Epidermal melanocyte (primary cell): ENCODE results near the gene HNRNPA1.
A peak's percentile ranks its signal among the peaks of the same experiment; 100 is the strongest.
"Not testable (repeated sequence)": the region's sequence is repeated elsewhere in the genome, so short reads cannot be mapped to it uniquely, and the experiment has no call there.

Experiments
- DNase-seq: peaks from one replicate; pipeline ENCODE4 v3.0.0; 2011; ENCODE audit warnings: low spot score; ENCODE audit not compliant: insufficient read length

HNRNPA1 gene

DNA sequence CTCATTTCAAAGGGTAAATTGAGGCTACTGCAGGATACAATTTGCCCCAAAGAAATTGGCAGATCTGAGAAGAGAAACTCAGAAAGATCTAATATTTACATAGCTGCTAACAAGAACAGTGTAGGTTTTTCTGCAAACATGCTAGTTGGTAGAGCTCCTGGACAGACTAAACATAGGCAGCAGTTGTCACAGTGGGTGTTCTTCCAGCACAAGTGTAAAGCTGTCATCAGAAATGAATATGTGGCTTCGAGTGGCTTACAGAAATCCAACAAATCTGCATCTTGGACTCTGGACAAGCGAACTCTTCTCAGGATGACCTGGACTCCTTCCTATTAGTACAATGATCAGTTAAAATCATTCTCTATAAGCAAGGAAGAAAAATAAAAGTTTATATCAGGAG lies 6.5 kb upstream of the HNRNPA1 start:
- DNase-seq: no peak

DNA sequence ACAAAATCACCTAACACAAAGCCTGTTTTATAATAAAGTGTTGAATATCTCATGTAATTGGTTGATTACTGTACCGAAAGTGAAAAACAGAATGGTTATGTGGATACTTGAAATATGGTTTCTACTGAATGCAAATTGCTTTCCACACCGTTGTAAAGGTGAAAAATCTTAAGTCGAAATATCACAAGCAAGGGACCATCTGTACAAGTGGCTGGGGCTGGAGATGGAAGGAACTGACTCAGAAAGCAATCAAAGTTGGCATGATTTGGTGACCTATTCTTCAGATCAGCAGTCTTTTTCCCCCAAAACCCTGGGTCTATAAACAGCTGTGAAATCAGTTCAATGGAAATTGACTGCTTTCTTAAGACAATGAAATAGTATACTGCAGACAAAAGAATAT lies 4.2 kb upstream of the HNRNPA1 start:
- DNase-seq: no peak

DNA sequence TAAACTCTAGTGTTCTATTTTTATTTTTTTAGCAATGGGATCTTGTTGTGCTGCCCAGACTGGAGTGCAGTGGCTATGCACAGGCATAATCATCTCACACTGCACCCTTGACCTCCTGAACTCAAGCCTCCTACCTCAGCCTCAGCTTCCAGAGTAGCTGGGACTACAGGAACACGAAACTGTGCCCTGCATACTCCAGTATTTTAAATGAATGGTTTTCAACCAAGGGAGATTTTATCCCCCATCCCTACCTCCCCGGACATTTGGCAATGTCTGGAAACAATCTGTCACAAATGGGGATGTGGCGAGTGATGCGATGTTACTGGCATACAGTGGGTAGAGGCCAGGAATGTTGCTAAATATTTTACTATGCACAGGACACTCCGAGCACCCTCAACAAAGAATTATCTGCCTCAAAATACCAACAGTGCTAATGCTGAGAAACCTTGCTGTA lies 2.7 kb upstream of the HNRNPA1 start:
- no peak for DNase-seq

DNA sequence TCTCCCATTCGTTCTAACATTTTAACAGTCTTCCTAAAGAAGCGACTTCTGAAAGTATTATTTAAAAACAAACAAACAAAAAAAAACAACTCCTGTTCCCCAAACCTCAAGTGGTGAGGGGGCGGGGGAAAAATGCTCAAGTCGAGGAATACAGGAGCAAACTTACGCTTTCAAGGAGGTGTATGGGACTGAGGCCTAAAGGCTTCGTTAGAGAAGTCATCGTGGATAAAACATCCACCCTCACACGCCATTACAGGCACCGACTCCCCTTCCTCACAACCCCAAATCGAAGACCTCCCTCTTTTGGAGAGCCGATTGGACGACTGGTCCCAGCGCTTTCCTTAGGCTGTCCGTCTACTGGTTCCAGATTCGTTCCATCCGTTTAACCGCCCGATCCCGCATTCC lies 1.3 kb upstream of the HNRNPA1 start:
- no peak for DNase-seq

GRCh38 chr12:54279632-54280467 lies 676 bp upstream of the HNRNPA1 start, which contains the start of gene CBX5:
TSS of gene CBX5 (minus strand) at chr12:54280122. CDS start at chr12:54257650, 22,472 bp downstream.
- DNase-seq: peak; percentile 94

DNA sequence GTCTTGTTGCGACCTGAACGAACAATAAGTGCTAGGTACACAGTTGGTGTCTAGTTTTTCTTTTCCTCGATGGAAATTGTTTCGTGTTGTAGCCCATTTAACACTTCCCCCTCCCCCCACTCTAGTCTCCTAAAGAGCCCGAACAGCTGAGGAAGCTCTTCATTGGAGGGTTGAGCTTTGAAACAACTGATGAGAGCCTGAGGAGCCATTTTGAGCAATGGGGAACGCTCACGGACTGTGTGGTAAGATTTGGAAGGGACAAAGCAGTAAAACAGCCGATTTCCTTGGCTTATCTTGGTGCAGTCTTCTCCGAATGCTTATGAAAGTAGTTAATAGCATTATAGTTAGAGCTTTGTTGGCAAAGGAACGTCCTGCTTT lies 724 bp downstream of the HNRNPA1 start:
- DNase-seq: not testable (repeated sequence)

- DNase-seq: not testable (repeated sequence)
Measured at GRCh38 chr12:54281694-54282093, 1.2 kb downstream of the HNRNPA1 start.

DNA sequence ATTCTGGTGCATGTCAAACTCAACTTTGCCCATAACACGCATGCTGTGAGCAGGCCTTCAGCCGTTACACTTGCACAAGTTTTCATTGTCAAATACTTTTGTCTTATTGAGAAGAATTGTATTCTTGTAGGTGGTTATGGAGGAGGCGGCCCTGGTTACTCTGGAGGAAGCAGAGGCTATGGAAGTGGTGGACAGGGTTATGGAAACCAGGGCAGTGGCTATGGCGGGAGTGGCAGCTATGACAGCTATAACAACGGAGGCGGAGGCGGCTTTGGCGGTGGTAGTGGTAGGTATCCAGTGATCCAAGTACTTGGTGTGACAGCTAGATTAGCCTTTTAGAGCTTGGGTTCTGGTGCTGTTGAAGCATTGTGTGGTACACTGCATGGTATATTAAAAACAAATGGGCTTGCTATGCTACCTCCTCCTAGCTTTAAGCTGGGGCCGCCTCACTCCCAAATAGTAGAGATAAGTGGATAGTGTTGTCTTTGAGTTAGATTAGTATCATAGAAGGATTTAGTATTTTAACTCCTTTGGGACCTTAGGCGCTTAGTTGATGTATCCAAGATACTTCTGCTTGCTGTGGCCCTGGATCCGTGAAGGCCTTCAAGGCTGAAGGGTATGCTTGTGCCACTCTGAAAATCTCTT lies 2.5 kb downstream of the HNRNPA1 start:
- no peak for DNase-seq

GRCh38 chr12:54284070-54284780 lies 3.7 kb downstream of the HNRNPA1 start:
- not testable (repeated sequence) for DNase-seq

- DNase-seq: no peak
Measured at GRCh38 chr12:54285150-54286041, 4.9 kb downstream of the HNRNPA1 start.

DNA sequence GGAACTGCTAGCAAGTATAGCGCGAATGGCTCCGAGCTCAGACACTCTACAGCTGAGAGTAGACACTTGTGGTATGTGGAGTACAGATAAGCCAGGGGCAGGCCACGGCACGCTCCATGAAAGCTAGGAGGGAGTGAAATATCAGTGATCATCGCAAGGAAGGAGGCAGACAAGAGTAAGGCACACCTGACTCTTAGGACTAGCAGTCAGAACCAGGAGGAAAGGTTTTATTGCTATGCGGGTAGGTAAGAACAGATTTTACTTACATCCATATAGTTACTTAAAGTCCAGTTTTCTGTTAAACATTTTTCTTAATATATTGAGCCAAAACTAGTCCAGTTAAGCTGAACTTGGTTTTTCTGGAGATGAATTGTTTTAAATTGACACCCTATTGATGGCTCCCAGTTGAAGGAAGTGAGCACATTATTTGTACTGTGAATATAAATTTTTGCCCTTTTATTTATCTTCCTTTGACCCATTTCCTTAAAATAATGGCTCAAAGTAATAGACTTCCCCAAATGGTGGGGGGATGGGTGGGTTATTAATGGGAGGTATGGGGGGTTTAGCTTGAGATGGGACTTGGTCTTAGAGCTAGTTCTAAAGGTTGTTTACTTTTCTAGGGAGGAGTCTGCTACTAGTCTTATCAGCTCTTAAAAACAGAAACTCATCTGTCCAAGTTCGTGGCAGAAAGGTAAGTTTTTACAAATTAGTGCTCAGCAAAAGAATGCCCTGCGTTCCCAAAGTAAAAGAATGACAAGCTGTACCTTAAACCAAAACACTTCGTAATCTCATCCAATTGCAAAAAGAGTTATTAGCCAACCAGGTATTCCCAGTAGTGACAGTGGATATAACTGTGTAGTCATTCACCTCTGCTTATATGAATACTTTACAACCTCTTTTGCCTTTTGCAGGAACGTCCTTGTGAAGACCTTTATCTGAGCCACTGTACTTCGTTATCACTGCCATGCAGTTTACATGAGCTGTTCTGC lies 5.8 kb downstream of the HNRNPA1 start:
- no peak for DNase-seq

GRCh38 chr12:54287261-54288157 lies 7.0 kb downstream of the HNRNPA1 start:
- DNase-seq: no peak

GRCh38 chr12:54292083-54292930 lies 11.8 kb downstream of the HNRNPA1 start:
- no peak for DNase-seq

GRCh38 chr12:54292931-54293241 lies 12.4 kb downstream of the HNRNPA1 start:
- DNase-seq: no peak

GRCh38 chr12:54294152-54294952 lies 13.8 kb downstream of the HNRNPA1 start:
- DNase-seq: peak; percentile 77

GRCh38 chr12:54294953-54295566 lies 14.5 kb downstream of the HNRNPA1 start:
- no peak for DNase-seq
